Activated CD4-positive, CD25-positive, alpha-beta regulatory T cell treated with anti-CD3 and anti-CD28 coated beads, Interleukin-2, amount 50 U/mL, for 72 hours (primary cell): ENCODE results near the gene RBFOX1.

Experiments
- DNase-seq: peaks from one replicate; pipeline ENCODE4 v3.0.0; 2021

Gene RBFOX1

GRCh38 chr16:7335991-7336634 lies 3.5 kb downstream of the RBFOX1 start:
- no peak for DNase-seq

DNA sequence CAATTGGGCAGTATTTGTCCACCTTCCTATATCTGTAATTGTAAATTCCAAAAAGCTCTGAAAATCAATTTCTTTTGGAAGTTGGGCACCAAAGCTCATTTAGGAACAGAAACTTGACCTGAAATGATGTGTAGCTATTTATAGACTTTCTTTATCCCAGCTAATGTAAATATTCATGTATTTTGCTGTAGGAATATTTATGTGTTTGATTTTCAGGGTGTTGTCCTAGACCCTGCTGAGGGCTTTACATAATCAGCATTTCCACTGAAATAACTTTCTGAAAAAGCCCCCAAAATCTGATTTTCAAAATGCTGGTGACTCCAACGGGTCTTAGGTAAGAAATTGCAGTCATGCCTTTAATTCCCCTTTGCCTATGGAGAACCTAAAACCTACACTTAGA lies 4.1 kb downstream of the RBFOX1 start:
- no peak for DNase-seq

GRCh38 chr16:7338826-7339225 lies 6.2 kb downstream of the RBFOX1 start:
- no peak for DNase-seq

- DNase-seq = no peak
These were observed 7.1 kb downstream of the RBFOX1 start for GRCh38 chr16:7339700-7340099.

- DNase-seq = no peak
These were observed 8.3 kb downstream of the RBFOX1 start for GRCh38 chr16:7340938-7341337.

DNA sequence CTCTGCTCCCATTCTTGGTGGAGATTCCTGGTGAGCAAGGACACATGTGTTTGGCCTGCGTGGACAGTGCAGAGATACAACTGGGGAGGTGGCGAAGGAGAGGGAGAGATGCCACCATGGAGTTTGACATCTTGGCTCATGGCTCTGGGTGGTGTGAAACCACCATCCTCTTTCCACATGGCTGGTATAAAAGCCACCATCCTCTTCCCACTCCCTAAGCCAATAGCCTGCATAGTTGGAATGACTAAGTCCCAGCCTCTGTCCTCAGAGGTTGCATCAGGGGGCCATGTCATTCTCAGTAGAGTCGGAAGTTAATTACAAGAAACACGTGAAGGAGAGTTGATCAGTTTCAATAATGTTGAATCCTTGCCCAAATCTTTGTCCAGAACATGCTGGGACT lies 10.0 kb downstream of the RBFOX1 start:
- no peak for DNase-seq

DNA sequence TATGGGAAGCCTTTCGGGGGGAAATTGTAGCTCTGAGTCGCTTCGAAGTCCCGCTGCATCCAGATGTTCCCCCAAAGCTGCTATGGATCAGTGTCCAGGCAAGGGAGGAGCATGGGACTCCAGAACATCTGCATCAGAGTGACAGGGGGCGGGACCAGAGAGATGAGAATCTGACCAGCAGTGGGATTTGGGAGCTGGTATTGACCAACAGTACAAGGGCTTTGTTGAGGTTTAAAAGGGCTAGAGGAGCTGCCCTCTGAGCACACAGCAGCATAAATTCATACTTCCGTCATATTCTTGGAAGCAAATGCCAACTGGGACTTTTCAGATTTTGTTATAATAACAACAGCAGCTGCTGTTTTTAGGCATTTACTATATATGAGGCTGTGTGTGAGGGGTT lies 10.6 kb downstream of the RBFOX1 start:
- no peak for DNase-seq

DNA sequence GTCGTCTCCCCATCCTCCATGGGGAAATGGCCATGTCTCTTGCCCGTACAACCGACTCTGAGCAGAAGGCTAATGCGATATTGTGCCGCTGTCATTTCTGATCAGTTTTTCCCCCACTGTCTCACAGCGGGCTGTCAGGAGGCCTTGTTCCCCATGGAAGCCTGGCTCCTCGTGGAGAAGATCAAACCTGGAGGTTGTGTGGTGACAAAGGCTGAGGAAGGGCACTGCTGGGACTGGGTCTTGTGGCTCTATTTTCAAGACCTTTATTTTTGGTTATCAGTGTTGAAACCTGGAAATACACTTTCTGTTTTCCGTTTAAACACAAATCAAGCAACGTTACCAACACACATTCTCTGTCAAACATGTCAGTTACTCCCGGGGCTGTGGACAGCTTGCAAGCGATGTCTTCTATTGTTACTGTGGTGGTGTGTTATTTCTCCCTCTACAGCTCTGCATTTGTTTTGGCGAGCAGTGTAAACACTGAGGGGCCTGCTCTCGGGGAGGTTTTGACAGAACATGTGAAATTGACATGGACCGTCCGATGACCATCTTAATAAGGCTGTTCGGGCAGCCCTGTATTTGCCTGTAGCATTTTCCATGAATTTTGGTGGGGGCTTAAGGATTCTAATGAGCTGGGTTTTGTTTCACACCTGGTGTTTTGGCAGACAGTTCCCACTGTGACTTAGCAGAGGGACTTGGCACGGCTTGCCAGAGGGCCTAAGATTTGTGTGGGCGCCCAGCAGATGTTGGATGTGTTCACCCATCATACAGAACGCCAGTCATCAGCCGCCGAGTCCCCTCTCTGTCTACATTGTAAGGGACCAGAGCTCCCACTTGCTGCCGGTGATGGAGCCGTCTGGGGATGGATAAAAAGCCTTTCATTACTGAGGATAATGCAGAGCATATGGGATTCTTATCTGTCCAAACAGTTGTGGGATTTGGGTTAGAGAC lies 12.5 kb downstream of the RBFOX1 start:
- no peak for DNase-seq

DNA sequence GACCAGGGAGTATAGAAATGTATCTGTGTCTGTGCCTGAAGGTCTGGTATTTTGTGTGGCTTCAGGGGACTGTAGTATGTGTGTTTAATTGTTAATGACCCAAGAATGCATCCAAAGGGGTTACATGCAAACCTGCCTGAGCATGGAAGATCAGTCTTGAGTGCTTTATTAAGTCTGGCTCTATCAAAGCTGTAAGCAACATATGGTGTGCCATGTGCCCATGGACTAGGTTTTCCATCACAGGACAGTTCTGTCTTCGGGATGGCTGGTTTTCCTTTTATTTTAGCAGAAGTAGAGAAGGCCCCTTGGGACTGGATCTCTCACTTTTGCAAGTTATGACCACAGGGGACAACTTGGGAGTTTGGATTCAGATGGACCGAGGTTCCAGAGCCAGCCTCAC lies 18.2 kb downstream of the RBFOX1 start:
- no peak for DNase-seq

DNA sequence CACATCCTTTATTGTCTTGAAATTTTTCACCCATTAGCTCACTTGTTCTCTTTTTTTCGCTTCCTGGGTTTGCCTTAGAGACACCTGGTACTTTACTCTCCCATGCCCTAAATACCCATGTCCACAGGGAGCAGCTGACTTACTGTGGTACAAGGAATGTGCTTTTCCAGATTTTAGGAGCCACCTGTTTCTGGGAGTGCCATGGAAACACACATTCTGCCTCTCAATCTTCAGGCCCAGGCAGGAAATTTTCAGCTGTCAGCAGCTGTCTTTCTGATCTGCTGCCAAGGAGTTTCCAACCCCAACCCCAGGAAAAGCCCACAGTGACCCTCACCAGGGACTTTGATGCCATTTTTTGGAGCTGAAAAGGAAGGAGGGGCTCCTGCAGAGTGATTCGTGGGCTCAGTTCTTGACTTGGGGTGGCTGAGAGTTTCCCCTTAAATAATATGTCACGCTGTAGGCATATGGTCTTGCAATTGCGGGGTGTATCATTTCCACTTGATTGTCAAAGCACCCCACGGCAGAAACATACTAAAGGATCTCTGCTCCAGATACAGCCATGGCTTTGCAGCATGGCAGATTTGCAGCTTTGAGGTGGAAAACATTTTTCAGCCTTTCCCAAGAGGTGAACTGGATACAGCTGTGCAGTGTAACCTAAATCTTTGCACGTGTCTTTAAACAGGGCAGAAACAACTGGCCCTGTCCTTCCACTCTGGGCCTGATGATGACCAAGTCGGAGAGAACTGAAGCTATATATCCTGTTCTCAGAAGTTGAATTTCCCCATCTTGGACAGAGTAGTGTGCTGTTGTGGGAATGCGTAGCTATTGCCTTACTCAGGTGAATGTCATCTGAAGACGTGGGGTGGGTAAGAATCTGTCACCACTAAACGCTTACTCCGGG lies 19.2 kb downstream of the RBFOX1 start:
- no peak for DNase-seq

- DNase-seq = no peak
These were observed 23.1 kb downstream of the RBFOX1 start for GRCh38 chr16:7355758-7356157.

GRCh38 chr16:7361416-7362129 lies 28.9 kb downstream of the RBFOX1 start:
- no peak for DNase-seq

- DNase-seq = no peak
These were observed 29.6 kb downstream of the RBFOX1 start for GRCh38 chr16:7362231-7362630.

DNA sequence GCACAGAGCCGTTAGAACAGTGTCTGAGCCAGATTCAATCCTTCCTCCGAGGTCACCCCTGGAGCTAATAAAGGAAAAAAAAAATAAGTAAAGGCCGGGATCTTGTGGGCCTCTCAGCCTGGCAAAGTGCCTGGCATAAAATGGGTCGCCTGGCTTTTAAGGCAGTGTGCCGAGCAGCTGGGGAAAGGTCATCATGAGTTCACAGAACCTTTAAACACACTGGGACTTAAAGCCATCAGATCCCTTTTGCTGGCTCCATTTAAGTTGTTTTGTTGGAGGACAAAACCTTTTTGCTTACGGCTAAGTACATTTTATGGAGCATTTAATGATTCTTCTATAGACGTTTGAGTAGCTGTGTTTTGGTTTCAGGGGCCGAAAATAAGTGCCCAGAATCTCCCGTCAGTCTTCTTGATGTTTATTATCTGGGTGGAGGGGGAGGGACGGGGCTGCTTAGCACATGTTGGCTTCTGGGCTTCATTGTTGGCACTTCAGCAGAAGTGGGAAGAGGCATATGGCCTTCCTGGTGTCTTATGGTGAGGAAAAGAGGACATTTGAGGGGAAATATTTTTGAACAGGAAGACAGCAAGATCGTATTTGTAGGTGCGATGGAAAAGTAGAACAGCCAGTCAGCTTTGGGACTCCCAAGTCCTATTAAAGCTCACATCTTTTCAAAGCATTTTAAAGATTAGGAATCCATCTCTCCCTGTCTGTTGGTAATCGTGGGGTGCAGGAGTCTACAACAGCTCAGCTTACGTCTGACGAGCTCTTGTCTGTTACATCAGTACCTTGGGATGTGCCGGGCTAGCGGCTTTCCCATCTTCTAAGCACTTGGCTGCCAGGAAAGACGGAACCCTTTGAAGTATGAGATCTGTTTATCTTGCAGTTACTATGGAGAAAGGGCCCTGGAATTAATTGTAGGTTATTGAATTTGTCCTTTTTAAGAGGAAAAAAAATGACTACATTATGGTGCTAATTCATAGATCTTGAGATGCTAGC lies 31.1 kb downstream of the RBFOX1 start:
- no peak for DNase-seq

DNA sequence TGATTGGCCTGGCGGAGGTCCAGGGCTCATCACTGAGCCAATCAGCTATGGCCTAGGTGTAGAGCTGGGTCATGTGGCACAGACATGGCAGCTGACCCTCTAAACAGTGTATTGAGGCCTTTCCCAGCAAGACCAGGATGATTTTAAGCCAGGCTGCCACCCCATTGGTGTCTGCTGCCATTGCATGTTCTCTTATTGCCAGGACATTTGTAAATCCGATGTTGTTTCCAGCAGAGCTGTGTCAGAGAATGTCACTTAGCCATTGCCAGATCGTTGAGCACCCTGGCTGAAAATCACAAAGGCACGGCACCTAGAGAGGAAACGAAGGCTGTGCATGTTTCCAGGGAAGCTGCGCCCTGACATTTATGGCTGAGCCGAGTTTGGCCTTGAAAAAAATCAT lies 33.4 kb downstream of the RBFOX1 start:
- DNase-seq = no peak

GRCh38 chr16:7366993-7367880 lies 34.6 kb downstream of the RBFOX1 start:
- no peak for DNase-seq

DNA sequence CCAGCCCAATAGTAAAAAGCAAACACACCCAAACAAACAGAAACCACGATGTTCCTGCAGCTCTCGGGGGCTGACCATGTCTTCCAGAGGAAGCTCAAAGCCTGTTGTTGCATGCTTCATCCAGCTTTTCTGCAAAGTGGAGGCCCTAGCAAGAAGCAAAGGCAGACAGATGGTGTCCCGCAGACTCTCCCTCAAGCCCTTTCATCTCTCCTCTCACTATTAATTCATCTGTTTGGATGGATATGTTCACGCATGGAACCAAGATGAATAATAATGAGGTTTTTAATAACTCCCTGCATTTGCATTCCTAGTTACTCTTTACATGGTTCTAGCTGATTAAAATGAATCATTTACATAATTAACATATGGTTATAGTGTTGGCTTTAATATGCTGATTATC lies 36.6 kb downstream of the RBFOX1 start:
- DNase-seq = no peak

GRCh38 chr16:7372095-7372494 lies 39.5 kb downstream of the RBFOX1 start:
- no peak for DNase-seq

DNA sequence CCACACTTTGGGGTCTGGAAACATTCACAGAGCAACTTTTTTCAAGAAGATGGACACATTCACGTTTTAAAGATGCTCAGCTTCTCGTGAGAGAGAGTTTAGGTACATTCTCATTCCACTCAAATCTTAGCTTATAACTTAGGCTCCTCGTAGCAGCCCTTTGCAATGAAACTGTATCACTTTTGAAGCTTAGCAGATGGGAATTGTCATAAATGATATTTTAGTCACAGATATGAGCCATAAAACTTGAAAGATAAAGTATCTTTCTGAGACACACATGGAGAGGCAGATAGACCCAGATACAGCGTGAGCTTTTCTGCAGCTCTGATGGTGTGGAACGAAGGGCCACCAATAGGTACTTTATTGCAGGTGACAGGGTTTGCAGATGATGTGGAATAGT lies 41.1 kb downstream of the RBFOX1 start:
- no peak for DNase-seq

DNA sequence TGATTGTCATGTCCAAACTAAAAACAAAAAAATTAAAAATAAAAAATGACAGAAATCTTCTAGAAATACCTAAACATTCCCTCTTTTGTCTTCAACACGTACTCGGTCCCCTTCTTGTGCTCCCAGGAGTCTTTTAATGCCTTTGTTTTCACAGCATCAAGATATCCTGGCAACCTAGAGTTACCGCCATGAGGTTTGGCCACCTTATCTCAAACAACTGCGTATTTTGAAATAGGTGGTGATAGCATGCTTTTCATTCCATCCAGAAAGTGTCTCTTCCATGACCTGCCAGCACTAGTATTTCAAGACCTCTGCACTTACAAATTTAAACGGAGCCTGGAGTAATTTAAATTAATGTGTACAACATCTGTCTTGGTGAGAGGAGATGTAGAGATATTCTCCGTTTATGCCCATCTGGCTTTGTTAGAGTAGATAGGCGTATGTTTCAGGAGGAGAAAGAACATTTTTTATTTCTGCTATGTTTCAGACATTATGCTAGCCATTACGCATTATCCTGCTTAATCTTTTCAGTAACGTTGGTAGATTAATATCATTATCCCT lies 42.0 kb downstream of the RBFOX1 start:
- DNase-seq = no peak
